Measurements from ENCODE around the gene PBX1. TPM values are rescaled to one million over a fixed set of nuclear protein-coding genes. Genes with fewer than 3 reads are reported as not detected.
"Not testable (repeated sequence)": the region's sequence is repeated elsewhere in the genome, so short reads cannot be mapped to it uniquely, and the experiment has no call there.

PBX1 gene
- polyA plus RNA-seq, 5 donors, result 88.6 to 130 (median 119) TPM

DNA sequence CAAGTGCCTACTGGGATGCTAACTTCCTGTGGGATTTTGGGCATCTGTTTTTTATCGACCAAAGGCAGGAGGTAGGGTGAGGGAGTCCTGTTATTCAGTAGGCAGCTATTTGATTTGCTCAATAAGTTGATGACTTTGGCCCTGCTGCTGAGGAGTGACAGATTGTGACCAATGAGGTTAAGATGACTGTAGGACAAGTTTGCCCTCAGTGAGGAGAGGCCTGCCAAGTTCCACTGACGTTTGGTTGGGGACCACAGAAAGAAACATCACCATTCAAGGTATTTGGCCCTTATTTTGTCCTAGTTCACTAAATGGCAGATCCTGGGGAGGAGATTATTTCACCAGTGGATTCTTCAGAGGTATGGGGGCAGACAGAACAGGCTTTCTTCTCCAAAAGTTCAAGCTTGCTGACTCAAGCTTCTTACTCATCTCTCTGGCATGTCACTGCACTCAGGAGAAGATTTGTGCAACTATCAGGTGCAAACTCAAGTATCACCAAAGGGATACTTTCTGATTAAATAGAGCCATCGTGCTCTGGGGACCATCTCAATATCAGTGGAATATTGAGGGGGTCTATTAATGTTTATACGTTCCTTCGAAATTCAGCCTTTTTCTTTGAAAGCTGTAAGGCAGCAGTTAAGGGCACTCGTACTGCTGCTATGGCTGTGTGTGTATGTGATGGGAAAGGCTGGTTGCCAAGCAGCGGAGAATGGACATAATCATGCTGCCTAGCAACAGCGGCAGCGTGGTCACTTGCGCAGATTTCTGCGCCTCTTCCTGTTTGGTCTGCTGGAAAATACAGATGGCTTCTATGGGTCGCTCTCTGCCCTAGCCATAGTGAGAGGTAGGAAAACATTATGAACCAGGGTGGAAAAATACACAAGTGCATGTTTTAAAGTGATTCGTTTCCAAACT, 78.7 kb downstream of the PBX1 start:
- DNase-seq, result peak in 1 of 2 donors; percentile 33

GRCh38 chr1:164638492-164639202, 79.7 kb downstream of the PBX1 start:
- DNase-seq, result no peak

- DNase-seq, result no peak
Measured at GRCh38 chr1:164640686-164641352, 81.8 kb downstream of the PBX1 start.

DNA sequence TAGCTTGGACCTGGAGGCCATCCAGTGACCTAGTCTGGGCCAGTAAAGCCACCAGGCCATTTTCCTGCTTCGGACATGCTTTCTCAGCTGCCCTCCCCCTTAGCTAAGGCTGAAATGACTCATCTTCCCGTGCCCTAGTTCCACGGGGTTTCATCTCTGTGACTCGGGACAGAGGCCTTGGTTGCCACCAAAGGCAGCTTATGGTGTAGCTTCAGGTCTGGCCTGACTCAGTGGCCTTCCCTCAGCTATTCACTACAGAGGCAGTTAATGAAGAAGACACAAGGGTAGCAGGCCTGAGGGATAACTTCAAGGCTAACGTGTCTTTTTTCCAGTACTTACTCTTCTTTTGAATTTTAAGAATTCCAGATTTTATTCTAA, 82.4 kb downstream of the PBX1 start:
- no peak for DNase-seq

DNA sequence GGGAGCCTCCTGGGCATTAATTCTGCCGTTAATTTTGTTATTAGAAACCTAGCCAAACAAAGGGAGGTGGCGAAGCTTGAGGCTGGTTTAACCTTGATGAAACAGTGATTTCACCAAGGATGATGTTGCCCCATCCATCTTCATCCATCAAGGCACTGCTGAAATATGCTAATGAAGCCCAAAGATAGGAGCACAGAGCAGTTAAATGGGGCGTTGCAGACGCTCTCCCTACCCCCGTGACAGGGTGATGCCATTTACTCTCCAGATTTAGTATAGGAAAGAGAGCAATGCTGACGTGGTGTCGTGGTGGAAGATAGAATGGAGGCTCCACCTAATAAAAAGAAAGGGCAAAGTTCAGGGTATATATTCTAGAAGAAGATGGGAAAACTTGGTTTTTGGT, 84.0 kb downstream of the PBX1 start:
- no peak for DNase-seq

GRCh38 chr1:164644268-164644667, 85.3 kb downstream of the PBX1 start:
- no peak for DNase-seq

DNA sequence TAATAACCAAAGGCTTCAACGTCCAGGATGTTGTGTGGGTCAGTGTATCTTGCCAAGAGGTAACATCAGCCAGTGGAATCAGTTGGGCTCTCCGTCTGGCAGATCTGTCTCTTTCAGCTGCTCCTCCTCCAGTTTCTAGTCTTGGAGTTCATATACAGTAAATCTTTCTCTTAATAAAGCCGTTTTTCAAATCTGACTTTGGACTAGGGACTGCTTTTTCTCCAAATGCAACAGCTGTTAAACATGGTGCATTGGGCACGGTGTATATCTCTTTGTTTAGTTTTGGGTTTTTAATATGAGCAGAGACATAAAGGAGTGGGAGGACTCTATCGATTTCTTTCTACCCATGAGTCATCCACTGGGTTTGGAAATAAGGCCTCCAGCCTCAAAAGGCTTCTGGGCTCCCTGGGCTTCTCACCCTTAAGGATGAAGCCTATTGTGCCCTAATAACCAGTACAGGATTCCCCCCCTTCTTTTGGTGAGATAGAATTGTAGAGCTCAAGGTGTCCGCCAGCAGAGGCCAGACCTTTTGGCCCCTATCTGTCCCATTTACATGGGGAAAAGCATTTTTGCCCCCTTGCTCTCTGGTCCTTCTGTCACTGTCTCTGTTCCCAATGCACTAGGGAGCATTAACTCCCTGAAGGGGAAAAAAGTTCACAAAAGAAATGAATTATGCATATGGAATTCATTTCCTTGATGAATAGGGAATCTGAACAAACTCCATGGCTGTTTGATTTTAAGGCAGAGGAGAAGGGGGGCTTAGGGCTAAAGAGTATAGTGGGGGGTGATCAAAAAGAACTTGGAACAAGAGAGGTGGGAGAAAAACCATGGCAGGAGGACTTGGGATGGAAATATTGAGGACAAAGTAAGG, 86.0 kb downstream of the PBX1 start:
- DNase-seq, result no peak

GRCh38 chr1:164645921-164646320, 86.9 kb downstream of the PBX1 start:
- no peak for DNase-seq

DNA sequence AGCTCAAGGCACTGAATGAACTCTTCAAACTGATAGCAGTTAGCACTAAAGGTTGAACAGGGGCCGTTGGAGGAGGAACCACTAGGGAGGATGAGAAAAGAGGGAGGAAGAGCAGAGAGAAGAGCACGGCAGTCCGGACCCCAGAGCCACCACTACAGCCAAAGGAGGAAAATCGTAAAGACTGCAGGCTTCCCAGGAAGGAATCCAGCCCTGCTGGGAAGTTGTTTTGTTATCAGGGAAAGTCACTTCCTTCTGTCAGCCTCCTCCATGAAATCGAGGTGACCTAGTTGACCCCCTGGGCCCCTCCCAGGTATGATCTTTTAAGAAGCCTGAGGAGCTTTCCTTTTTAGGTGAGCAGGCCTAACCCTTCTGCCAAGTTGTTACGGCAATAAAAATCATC, 88.2 kb downstream of the PBX1 start:
- no peak for DNase-seq

DNA sequence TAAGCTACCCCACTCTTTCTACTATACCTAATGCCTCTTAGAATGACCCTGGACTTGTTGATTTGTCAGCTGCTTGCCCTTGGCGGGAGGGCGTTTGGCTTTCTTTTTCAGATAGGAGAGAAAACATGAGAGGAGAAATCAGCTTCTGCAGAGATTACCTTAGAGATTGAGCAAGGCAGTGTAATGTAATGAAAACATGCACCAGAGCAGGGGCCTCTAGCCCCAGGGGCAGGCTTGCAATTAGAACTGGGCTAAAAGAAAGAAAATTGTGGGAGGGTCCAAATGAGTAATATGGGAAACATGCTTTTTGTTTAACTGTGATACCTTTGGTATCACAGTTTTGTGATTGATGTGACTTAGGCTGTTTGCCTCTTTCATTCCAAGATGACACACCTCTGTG, 89.7 kb downstream of the PBX1 start:
- DNase-seq, result no peak

DNA sequence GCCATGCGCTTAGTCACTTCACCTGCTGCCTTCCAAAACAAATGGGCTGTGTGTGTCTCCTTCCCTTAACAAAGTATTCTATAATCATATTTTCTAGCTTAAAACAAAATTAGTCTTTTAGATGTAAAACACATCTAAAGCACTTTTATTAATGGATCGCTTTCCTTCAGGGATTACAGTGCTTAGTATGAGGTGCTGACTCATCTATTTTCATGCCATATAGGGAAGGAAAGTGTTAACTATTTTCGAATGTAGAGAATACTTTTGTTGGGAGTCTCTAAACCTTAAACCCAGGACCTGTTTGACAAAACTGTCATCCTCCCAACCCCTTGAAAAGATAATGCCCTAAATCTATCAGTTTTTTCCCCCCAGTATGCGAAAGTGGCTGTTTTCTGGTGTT, 90.2 kb downstream of the PBX1 start:
- DNase-seq, result no peak

GRCh38 chr1:164650531-164650930, 91.5 kb downstream of the PBX1 start:
- no peak for DNase-seq

DNA sequence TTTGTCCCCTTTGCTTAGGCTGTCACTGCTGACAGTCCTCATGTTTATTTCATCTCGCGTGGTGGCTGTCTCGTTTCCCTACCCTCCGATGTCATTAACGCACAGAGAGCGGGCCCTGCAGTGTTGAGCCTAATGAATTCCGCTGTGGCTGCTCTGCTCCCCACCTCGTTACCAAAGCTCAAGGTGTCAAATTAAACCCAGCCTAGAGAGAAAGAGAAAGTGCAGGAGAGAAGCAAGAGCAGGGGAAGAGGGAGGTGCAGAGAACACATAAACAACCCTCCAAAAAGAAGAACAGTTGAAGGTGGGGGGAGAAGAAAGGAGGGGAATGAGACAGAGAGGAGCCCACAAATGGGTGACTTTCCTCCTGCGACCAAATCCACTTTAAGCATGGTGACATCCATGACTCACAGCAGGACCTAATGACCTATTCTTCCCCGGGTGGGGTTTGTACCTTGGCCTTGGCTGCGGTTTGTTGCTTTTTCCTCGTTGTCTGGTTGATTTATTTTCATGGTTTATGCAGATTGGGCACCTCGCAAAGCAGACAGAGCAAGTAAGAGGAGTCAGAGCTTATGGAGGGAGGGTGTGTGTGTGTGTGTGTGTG, 92.5 kb downstream of the PBX1 start:
- no peak for DNase-seq

DNA sequence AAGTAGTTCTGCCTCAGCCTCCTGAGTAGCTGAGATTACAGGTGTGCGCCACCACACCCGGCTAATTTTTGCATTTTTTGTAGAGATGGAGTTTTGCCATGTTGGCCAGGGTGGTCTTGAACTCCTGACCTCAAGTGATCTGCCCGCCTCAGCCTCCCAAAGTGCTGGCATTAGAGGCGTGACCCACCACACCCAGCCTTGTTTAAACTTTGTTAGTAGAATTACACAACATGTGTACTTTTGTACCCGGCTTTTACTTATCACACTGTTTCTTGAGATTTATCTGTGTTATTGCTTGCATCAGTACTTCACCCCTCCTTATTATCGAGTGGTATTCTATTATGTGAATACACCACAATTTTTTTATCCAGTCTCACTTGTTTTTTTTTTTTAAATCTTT, 94.0 kb downstream of the PBX1 start:
- not testable (repeated sequence) for DNase-seq

DNA sequence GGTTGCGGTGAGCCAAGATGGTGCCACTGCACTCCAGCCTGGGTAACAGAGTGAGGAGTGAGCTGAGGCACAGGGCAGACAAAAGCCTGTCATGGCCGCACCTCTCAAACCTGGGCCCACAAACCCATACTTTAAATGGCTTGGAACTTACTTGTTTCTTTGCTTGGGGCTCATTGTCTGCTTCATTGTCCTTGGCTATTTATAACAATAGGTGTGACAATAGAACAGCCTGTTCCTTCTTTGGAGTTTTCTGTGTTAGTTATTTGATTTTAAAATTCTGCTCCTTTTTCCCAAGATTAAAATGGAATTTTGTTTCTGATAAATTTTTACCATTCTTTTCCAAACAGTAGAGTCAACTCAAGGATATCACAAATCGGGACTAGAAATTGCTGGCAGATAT, 94.7 kb downstream of the PBX1 start:
- DNase-seq, result no peak

DNA sequence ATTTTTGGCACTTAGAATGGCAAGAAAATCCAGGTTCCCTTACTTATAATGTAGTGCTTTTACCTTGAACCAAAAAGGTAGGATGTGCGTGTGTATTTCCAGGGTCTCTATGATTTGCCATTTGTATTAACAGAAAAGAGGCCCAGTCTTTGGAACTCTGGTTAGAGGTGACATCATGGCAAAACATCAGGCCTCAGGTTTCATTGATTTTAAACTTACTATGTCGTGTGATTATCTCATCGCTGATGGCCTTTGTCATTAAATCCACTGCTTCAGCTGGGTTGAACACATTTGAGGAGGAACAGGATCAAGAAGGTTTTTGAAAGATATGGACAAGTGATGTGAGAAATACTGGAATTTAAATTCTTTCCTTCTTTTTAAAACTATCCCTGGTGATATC, 95.2 kb downstream of the PBX1 start:
- no peak for DNase-seq

DNA sequence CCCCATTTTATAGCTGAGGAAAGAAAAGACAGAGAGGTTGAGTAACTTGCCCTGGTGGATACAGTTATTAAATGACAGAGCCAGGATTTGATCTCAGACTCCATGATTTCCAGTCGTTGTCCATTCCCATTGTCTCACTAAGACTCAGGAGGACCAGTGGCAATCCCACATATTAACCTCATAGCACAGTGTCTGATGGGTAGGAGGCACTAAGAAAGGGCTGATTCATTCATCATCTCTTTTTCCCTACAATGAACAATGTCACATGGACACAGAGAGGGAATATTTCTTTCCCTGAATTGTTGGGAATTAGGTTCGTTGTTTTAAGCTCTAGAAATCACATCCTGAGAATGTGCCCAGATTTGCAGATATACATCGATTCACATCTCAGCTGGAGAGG, 99.9 kb downstream of the PBX1 start:
- no peak for DNase-seq

DNA sequence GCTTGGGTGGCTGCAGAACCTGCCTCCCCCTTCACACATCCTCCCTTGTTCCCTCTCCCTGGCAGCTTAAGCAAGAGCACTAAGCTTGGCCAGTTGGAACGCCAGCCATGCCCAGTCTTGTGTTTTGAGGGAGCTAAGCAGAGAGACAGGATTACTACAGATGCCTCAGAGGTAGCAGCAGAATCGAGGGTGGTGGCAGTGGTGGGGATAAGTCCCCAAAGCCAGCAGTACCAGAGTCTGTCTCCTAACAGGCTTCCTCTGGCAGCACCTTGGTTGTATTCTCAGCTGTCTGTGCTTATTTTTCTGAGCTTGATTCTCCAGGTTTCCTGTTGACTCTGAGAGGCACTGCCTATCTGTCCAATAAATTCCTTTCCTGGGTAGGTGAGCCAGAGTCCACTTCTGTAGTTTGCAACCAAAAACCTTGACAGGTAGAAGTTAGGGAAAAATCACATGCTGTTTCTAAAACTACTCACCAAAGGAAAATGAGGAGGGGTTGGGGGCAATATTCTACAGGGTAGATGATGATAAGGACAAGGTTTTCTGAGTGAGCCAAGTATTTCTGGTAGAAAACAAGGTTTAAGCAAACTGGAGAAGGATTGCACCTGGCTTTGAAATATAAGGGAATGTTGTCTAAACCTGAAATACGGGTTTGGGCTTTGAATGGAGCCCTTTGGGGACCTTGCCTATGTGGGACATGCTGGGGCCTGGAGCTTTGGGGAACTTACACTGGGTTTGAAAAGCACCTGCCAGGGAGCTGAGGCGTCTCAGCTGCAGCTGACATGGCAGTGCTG, 100.8 kb downstream of the PBX1 start:
- DNase-seq, result peak; percentile 59 to 71

- no peak for DNase-seq
Measured at GRCh38 chr1:164660412-164660772, 101.4 kb downstream of the PBX1 start.

- no peak for DNase-seq
Measured at GRCh38 chr1:164660775-164661174, 101.8 kb downstream of the PBX1 start.

GRCh38 chr1:164662462-164662861, 103.5 kb downstream of the PBX1 start:
- no peak for DNase-seq
